NCI-H1436 (cell line): ENCODE measurements around the gene RNF146.
"Not testable (repeated sequence)": the region's sequence is repeated elsewhere in the genome, so short reads cannot be mapped to it uniquely, and the experiment has no call there.

Experiments
- DNase-seq: peaks from one replicate; lab custom pipeline; 2025; lab: John Stamatoyannopoulos, UW

The RNF146 gene

GRCh38 chr6:127282184-127282583 lies 15.5 kb downstream of the RNF146 start:
- no peak for DNase-seq

- no peak for DNase-seq
These were observed 22.0 kb downstream of the RNF146 start for GRCh38 chr6:127288705-127289104.

- peak; percentile 14 for DNase-seq
These were observed 23.3 kb downstream of the RNF146 start for GRCh38 chr6:127289934-127290333.

- no peak for DNase-seq
These were observed 24.0 kb downstream of the RNF146 start for GRCh38 chr6:127290391-127291265.

GRCh38 chr6:127291495-127291894 lies 24.8 kb downstream of the RNF146 start:
- DNase-seq: no peak

- no peak for DNase-seq
These were observed 30.9 kb downstream of the RNF146 start for GRCh38 chr6:127297502-127298070.

- no peak for DNase-seq
These were observed 31.8 kb downstream of the RNF146 start for GRCh38 chr6:127298475-127298874.

GRCh38 chr6:127299522-127300240 lies 33.0 kb downstream of the RNF146 start:
- DNase-seq: no peak

GRCh38 chr6:127300411-127300810 lies 33.7 kb downstream of the RNF146 start:
- no peak for DNase-seq

GRCh38 chr6:127301199-127301700 lies 34.6 kb downstream of the RNF146 start:
- no peak for DNase-seq

- no peak for DNase-seq
These were observed 36.3 kb downstream of the RNF146 start for GRCh38 chr6:127302728-127303660.

- DNase-seq: no peak
These were observed 37.3 kb downstream of the RNF146 start for GRCh38 chr6:127303917-127304316.

- DNase-seq: no peak
These were observed 39.1 kb downstream of the RNF146 start for GRCh38 chr6:127305741-127306140.

- DNase-seq: no peak
These were observed 50.9 kb downstream of the RNF146 start for GRCh38 chr6:127317388-127318128.

- DNase-seq: no peak
These were observed 53.0 kb downstream of the RNF146 start for GRCh38 chr6:127319686-127320085.

GRCh38 chr6:127328043-127328609 lies 61.5 kb downstream of the RNF146 start:
- no peak for DNase-seq

- not testable (repeated sequence) for DNase-seq
These were observed 64.6 kb downstream of the RNF146 start for GRCh38 chr6:127331256-127331655.

GRCh38 chr6:127332383-127332961 lies 65.8 kb downstream of the RNF146 start:
- no peak for DNase-seq
